Natural killer cell (primary cell): ENCODE results near the gene GRID1. TPM values are rescaled to one million over a fixed set of nuclear protein-coding genes. Genes with fewer than 3 reads are reported as not detected.

Experiments
- ATAC-seq, 3 donors: fragments of 150-1000 bp in 2 of 3; fragments of 200-7000 bp in 1 of 3; cut with Tn5 transposase; 1 replicate in 1 of 3; 2 replicates in 2 of 3; pipeline ENCODE4 v1.10.0; 2021; ENCODE audit warnings: mild to moderate bottlenecking in 2 of 3, moderate library complexity in 2 of 3
- DNase-seq, 2 donors: peaks; one replicate each; pipeline versions ENCODE4 v3.0.0 to v3.0.0-alpha.2; 2013 to 2021; ENCODE audit warnings: mixed read lengths in 1 of 2
- H3K27ac ChIP-seq: one replicate; pipeline ENCODE4 v1.5.1; 2013; ENCODE audit warnings: mild to moderate bottlenecking, low read length
- H3K27me3 ChIP-seq: one replicate; pipeline ENCODE4 v1.6.1; 2013; ENCODE audit warnings: low read length; ENCODE audit not compliant: control insufficient read depth, insufficient read depth
- H3K36me3 ChIP-seq: one replicate; pipeline ENCODE4 v1.6.1; 2013; ENCODE audit warnings: low read length; ENCODE audit not compliant: control insufficient read depth, insufficient read depth
- H3K4me1 ChIP-seq: one replicate; pipeline ENCODE4 v1.6.1; 2013; ENCODE audit warnings: low read length; ENCODE audit not compliant: control insufficient read depth, insufficient read depth
- H3K4me3 ChIP-seq: one replicate; pipeline ENCODE4 v1.5.1; 2013; ENCODE audit warnings: low read length
- H3K9me3 ChIP-seq: one replicate; pipeline ENCODE4 v1.6.1; 2013; ENCODE audit warnings: low read length; ENCODE audit not compliant: control insufficient read depth, insufficient read depth
- H3K27ac Mint-ChIP-seq, 2 donors: one replicate each; pipeline ENCODE4 v1.8.0; 2022; ENCODE audit warnings: mild to moderate bottlenecking in 2 of 2, mixed read lengths in 2 of 2, moderate library complexity in 1 of 2
- H3K27me3 Mint-ChIP-seq, 2 donors: one replicate each; pipeline ENCODE4 v1.8.0; 2022; ENCODE audit warnings: low read depth in 2 of 2, mixed read lengths in 2 of 2
- H3K36me3 Mint-ChIP-seq: one replicate; pipeline ENCODE4 v1.8.0; 2022; ENCODE audit warnings: mixed read lengths
- H3K4me1 Mint-ChIP-seq, 2 donors: one replicate each; pipeline ENCODE4 v1.8.0; 2022; ENCODE audit warnings: mixed read lengths in 2 of 2
- H3K4me3 Mint-ChIP-seq: one replicate; pipeline ENCODE4 v1.8.0; 2022; ENCODE audit warnings: mild to moderate bottlenecking, moderate library complexity, mixed read lengths
- H3K9me3 Mint-ChIP-seq, 2 donors: one replicate each; pipeline ENCODE4 v1.8.0; 2022; ENCODE audit warnings: mixed read lengths in 2 of 2
- CTCF ChIP-seq: fragments of 200-600 bp; IDR thresholded peaks from one replicate; pipeline ENCODE4 v1.8.0; 2022; ENCODE audit warnings: antibody characterized with exemption
- WGBS: methylation state at CpG from one replicate; pipeline ENCODE4 v1.1.7; 2013; ENCODE audit warnings: missing lambda C conversion rate; ENCODE audit not compliant: insufficient coverage; 5-methylcytosine and 5-hydroxymethylcytosine counted together
- intact Hi-C: fragments of 100-400 bp; cut with micrococcal nuclease; formaldehyde crosslinking; loops from one replicate; pipeline ENCODE4 v1.14.2; 2022
- total RNA-seq, 4 donors: library from RNA; stranded (reverse); fragments of 120-200 nt in 1 of 4; gene quantifications; one replicate each; pipeline versions ENCODE4 v1.2.3 to v1.2.4, GENCODE V29; 2013 to 2022

Gene GRID1
- total RNA-seq, 3 donors from 2014 or later (not counting 1 experiment from before 2014, with no cell fraction given), result not detected

GRCh38 chr10:86385806-86386205 lies 19.2 kb upstream of the GRID1 start:
- Mint-ChIP-seq H3K4me1 (peaks cover 0 to 4% of the 10 kb centered on the region in 2 donors), H3K9me3 (no peaks in the 10 kb centered on the region)
- 93% methylated on average over 3 of the region's 3 CpGs for WGBS

GRCh38 chr10:86377797-86378146 lies 11.2 kb upstream of the GRID1 start:
- H3K36me3 ChIP-seq, result no peaks in the 10 kb centered on the region
- intact Hi-C loops, result loop anchor here (5.0 kb wide), 1 partner anchor 2000 kb away; no protein-coding TSS in a partner anchor
- H3K27ac Mint-ChIP-seq, result no peak overlapping the region
- ATAC-seq (no peak), DNase-seq (no peak)
- no peak for TF ChIP-seq CTCF
- H3K4me3 Mint-ChIP-seq, result no peak overlapping the region
- no peaks in the 10 kb centered on the region for H3K9me3 ChIP-seq
- 76% methylated on average over 6 of the region's 6 CpGs for WGBS
- H3K27ac ChIP-seq, result no peak overlapping the region
- no peaks in the 10 kb centered on the region for H3K9me3 Mint-ChIP-seq
- peaks cover 24 to 35% of the 10 kb centered on the region in 2 donors for H3K27me3 Mint-ChIP-seq
- no peaks in the 10 kb centered on the region for H3K4me1 Mint-ChIP-seq
- H3K36me3 Mint-ChIP-seq, result no peaks in the 10 kb centered on the region
- peaks cover 17% of the 10 kb centered on the region for H3K27me3 ChIP-seq
- H3K4me1 ChIP-seq, result peaks cover 5% of the 10 kb centered on the region
- no peak overlapping the region for H3K4me3 ChIP-seq

More at GRCh38 chr10:86385806-86386205, 19.2 kb upstream of the GRID1 start:
- DNase-seq (no peak), ATAC-seq (no peak)
- H3K27me3 ChIP-seq, result peaks cover 13% of the 10 kb centered on the region
- TF ChIP-seq CTCF, result no peak
- Mint-ChIP-seq H3K27ac (no peak overlapping the region), H3K4me3 (no peak overlapping the region), H3K36me3 (no peaks in the 10 kb centered on the region), H3K27me3 (peaks cover 38 to 66% of the 10 kb centered on the region in 2 donors)
- H3K36me3 ChIP-seq, result no peaks in the 10 kb centered on the region
- H3K4me3 ChIP-seq, result no peak overlapping the region
- H3K27ac ChIP-seq, result no peak overlapping the region
- peaks cover 11% of the 10 kb centered on the region for H3K4me1 ChIP-seq
- no peaks in the 10 kb centered on the region for H3K9me3 ChIP-seq
- intact Hi-C loops, result no loop called here

- Histone ChIP-seq H3K36me3 (no peaks in the 10 kb centered on the region), H3K9me3 (no peaks in the 10 kb centered on the region), H3K4me1 (peaks cover 5% of the 10 kb centered on the region), H3K27me3 (peaks cover 20% of the 10 kb centered on the region), H3K4me3 (no peak overlapping the region), H3K27ac (no peak overlapping the region)
- peak; percentile 98 for TF ChIP-seq CTCF
- peak; percentile 89 to 99 (median 99) for ATAC-seq
- Mint-ChIP-seq H3K27me3 (peaks cover 24 to 34% of the 10 kb centered on the region in 2 donors), H3K9me3 (no peaks in the 10 kb centered on the region), H3K4me3 (no peak overlapping the region), H3K27ac (no peak overlapping the region), H3K4me1 (no peaks in the 10 kb centered on the region), H3K36me3 (no peaks in the 10 kb centered on the region)
- 19% methylated on average over 68 of the region's 68 CpGs for whole genome bisulfite sequencing
- DNase-seq, result peak; percentile 80 to 84
- intact Hi-C loops, result loop anchor here (5.0 kb wide), 1 partner anchor 2000 kb away; no protein-coding TSS in a partner anchor
These were observed 10.5 kb upstream of the GRID1 start for GRCh38 chr10:86376852-86377796.
